Measurements from ENCODE around the gene ARFGAP1. TPM values are rescaled to one million over a fixed set of nuclear protein-coding genes. Genes with fewer than 3 reads are reported as not detected.
A peak's percentile ranks its signal among the peaks of the same experiment; 100 is the strongest.

Gene ARFGAP1
- polyA plus RNA-seq, 2 of the 4 experiments (the other 2 are of a cell fraction) = 41.0 to 106 TPM

- Histone ChIP-seq H3K4me2 (no peak overlapping the region), H3K4me1 (0 out of 3 replicates have a peak, but pooled peaks cover 3% of the 10 kb centered on the region), H3K9me3 (no peaks in the 10 kb centered on the region), H3K4me3 (no peak overlapping the region), H3K27ac (no peak overlapping the region)
- TF ChIP-seq HOXB13 (CRISPR knock-in tag; IDR thresholded peaks at IDR 0.05; ENCODE audit: low read depth) = no peak
- TF ChIP-seq NR3C1 (IDR thresholded peaks at IDR 0.05) = no peak
- no peak for TF ChIP-seq RARB (CRISPR knock-in tag; IDR thresholded peaks at IDR 0.05)
- TF ChIP-seq KDM1A (IDR thresholded peaks at IDR 0.05; ENCODE audit: low read depth) = no peak
- no peak for TF ChIP-seq POLR2A (IDR thresholded peaks at IDR 0.05; ENCODE audit: low read length)
- no peak for TF ChIP-seq HOXB5 (CRISPR knock-in tag; IDR thresholded peaks at IDR 0.05)
- TF ChIP-seq NFE2L2 (conservative IDR thresholded peaks at IDR 0.05; ENCODE audit: low read length) = no peak
- no peak for TF ChIP-seq CHD4 (IDR thresholded peaks at IDR 0.05; ENCODE audit: borderline replicate concordance)
- TF ChIP-seq RCOR1 (IDR thresholded peaks at IDR 0.05; ENCODE audit: low read depth, low read length) = no peak
- no peak for TF ChIP-seq ATOH8 (CRISPR knock-in tag; IDR thresholded peaks at IDR 0.05; ENCODE audit: low read depth)
- no peak for TF ChIP-seq ESRRA (IDR thresholded peaks at IDR 0.05; ENCODE audit: borderline replicate concordance, low read length)
- TF ChIP-seq TP53 (CRISPR knock-in tag; IDR thresholded peaks at IDR 0.05) = no peak
- ChIA-PET CTCF (interaction anchor here (1.0 to 5.3 kb wide), 12 partner anchors 11 to 666 kb away, joined by 3 to 139 read pairs (median 18); partner anchors contain the start of genes CHRNA4 and COL20A1), POLR2A (no interaction called here)
- WGBS (ENCODE audit: missing lambda C conversion rate) = 76% methylated on average over 10 of the region's 23 CpGs
- FAIRE-seq = no peak
- no peak for DNase-seq (ENCODE audit: low read depth in 1 of 2, low spot score in 1 of 2)
- ATAC-seq = no peak
Observed at GRCh38 chr20:63307538-63308217, 35.1 kb downstream of the ARFGAP1 start.

GRCh38 chr20:63308218-63308911, 35.8 kb downstream of the ARFGAP1 start:
- CTCF ChIA-PET = interaction anchor here (0.6 to 5.3 kb wide), 25 partner anchors 10 to 665 kb away, joined by 3 to 139 read pairs (median 9); partner anchors contain the start of genes CHRNA4 and COL20A1
- FAIRE-seq (no peak), DNase-seq (ENCODE audit: low read depth in 1 of 2, low spot score in 1 of 2) (no peak), ATAC-seq (no peak)
- H3K4me1 ChIP-seq = 0 out of 3 replicates have a peak, but pooled peaks cover 3% of the 10 kb centered on the region
- no peak overlapping the region for H3K4me2 ChIP-seq
- WGBS (ENCODE audit: missing lambda C conversion rate) = 71% methylated on average over 10 of the region's 30 CpGs
- H3K9me3 ChIP-seq = no peaks in the 10 kb centered on the region
- POLR2A ChIA-PET = interaction anchor here (0.6 kb wide), 1 partner anchor 12 kb away, joined by 5 read pairs; no protein-coding TSS in a partner anchor
- no peak overlapping the region for H3K27ac ChIP-seq
- TF ChIP-seq NPAS2 (CRISPR knock-in tag; IDR thresholded peaks at IDR 0.05; ENCODE audit: borderline replicate concordance) (no peak), ATOH8 (CRISPR knock-in tag; IDR thresholded peaks at IDR 0.05; ENCODE audit: low read depth) (no peak), MAZ (IDR thresholded peaks at IDR 0.05; ENCODE audit: borderline replicate concordance, low read depth, low read length) (no peak), RNF2 (IDR thresholded peaks at IDR 0.05; ENCODE audit: borderline replicate concordance, low read depth) (no peak), EHMT2 (IDR thresholded peaks at IDR 0.05; ENCODE audit: low read depth) (no peak), E2F6 (IDR thresholded peaks at IDR 0.05; ENCODE audit: borderline replicate concordance, low read depth) (no peak)
- H3K4me3 ChIP-seq = no peak overlapping the region

- no peak for FAIRE-seq
- 0 out of 3 replicates have a peak, but pooled peaks cover 3% of the 10 kb centered on the region for H3K4me1 ChIP-seq
- no peak overlapping the region for H3K27ac ChIP-seq
- ChIA-PET CTCF (interaction anchor here (0.7 to 5.3 kb wide), 49 partner anchors 9 to 666 kb away, joined by 3 to 139 read pairs (median 5); partner anchors contain the start of genes ARFGAP1, CHRNA4 and COL20A1), POLR2A (no interaction called here)
- no peaks in the 10 kb centered on the region for H3K9me3 ChIP-seq
- WGBS (ENCODE audit: missing lambda C conversion rate) = 42% methylated on average over 20 of the region's 35 CpGs
- TF ChIP-seq CHD4 (IDR thresholded peaks at IDR 0.05; ENCODE audit: borderline replicate concordance) (no peak), CTCF (IDR thresholded peaks at IDR 0.05) (peak; percentile 72), SMC3 (IDR thresholded peaks at IDR 0.05) (peak; percentile 84), RAD21 (conservative IDR thresholded peaks at IDR 0.05 in 1 of 2, IDR thresholded peaks at IDR 0.05 in 1 of 2) (peak; percentile 71 to 73)
- H3K4me2 ChIP-seq = no peak overlapping the region
- ATAC-seq = peak; percentile 55 to 86; a peak in 5 of 6 replicates
- DNase-seq (ENCODE audit: low read depth in 1 of 2, low spot score in 1 of 2) = peak; percentile 45 to 58
- H3K4me3 ChIP-seq = no peak overlapping the region
Observed at GRCh38 chr20:63309261-63310071, 36.9 kb downstream of the ARFGAP1 start.
